Activated CD8-positive, alpha-beta memory T cell treated with anti-CD3 and anti-CD28 coated beads, Interleukin-2, amount 50 U/mL, for 24 hours (primary cell): ENCODE results near the gene DTX3.
"Not testable (repeated sequence)": the region's sequence is repeated elsewhere in the genome, so short reads cannot be mapped to it uniquely, and the experiment has no call there.

Experiments used
- DNase-seq: peaks from one replicate; pipeline ENCODE4 v3.0.0-alpha.2; 2020; ENCODE audit errors: extremely low read depth

DTX3 gene

DNA sequence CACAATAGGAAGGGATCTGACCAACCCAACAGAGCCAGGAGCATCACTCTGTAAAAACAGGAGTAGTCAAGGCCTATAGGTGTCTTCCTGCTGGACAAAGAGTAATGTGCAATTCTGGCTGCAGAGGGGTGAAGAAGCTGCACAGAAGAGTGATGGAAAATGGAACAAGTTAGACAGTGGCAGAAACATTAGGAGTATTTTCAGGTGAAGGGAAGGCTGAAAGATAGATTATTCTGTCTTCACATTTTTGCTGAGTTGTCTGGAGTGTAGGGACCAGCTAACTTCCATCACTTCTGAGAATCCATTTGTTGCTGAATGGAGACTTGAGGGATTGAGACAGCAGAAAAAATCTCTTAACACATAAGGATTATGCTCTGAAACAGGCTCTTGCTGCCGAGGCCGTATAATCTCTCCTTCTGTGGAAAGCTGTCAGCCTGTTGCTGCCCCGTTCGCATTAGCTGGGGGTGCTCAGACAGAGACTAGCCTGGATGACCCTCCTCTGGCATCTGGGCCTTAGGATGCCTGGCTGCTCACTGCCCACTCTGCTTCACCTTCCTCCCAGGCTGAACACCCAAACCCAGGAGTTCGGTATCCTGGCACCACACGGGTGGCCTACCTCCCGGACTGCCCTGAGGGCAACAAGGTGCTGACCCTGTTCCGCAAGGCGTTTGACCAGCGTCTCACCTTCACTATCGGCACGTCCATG, 3.5 kb downstream of the DTX3 start:
- no peak for DNase-seq

DNA sequence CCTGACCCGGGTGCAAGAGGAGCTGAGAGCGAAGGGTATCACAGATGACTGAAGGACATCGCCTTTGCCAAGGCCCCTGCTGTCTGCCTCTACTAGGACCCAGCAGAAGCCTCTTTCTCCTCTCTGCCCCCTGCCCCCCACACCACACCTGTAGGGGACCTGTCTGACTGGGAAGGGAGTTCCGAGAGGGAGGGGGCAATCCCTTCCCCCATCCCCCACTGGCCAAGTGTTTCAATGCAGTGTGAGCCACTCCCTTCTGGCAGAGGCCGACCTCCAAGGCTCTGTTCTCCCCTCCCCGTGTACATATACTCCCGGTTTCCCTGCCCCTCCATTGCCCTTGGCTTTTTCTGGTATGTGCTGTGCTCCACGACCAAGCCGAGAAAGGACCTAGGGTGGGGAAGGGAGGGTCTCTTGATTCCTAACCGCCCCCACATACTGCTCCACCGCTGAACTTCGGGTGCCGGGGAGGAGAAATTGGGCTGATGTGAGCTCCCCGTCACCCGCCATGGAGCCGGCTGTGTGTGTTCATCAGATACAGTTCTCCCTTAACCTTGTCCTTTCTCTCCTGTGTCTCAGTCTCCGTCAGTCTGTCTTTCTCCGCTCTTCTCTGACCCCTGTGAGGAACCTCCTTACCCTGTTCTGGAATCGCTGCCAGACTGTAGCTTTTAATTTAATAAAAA, 4.6 kb downstream of the DTX3 start:
- DNase-seq = no peak

DNA sequence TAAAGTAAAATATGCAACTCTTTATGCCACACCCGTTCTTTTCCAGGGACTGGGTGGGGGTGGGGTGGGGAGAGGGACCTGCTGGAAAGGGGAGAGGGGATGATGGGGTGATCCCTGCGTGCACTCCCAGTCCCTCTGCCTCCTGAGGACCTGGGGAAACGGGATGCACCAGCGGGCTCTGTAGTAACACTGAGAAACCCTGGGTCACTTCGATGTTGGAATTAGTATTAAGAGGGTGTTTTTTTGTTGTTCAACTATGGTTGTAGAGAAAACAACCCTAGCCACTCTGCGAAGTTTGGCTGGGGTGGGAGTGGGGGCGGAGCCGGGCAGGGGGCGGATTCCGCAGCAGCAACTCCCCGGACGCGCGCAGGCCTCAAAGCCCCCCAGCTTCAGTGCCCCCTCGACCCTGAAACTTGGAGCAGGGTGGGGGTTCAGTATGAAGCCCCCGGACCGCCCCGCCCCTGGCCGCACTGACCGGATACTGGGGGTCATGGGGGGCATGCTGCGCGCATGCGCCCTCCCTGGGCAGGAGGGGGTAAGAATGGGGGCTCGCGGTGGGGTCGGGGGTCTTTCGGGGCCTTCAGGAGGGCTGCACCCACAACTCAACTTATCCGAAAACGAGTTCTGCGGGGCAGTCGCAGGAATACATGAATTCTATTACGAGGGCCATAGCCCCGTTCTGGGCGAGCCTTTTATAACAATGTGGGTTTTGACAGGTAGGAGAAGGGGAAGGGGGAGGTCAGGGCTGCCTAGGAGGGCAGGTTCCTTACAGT, 5.3 kb downstream of the DTX3 start:
- no peak for DNase-seq

DNA sequence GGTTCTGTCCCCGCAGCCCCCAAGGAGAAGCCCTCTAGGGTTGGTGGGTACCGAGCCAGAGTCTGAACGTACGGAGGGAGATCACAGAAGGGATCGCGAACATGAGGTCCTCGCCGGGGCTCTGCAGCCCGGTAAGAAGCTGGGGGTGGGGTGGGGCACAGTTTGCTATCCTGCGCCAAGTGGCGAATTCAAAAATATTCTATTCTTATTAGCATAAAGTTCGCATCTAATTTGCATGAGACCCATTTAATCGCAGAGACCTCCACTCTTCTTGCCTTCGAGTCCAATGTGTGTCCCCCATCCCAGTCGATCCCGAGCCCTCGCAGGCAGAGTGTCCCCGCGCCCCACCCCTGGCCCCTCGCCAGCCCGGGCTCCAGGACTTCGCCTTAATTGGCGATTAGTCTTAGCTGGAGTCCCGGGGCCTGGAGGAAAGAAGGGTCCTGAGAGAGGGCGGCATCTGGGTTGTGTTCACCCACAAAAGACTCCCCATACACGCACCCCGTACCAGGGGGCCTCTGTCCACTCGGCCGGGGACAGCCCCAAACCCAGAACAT, 6.0 kb downstream of the DTX3 start:
- DNase-seq = no peak

DNA sequence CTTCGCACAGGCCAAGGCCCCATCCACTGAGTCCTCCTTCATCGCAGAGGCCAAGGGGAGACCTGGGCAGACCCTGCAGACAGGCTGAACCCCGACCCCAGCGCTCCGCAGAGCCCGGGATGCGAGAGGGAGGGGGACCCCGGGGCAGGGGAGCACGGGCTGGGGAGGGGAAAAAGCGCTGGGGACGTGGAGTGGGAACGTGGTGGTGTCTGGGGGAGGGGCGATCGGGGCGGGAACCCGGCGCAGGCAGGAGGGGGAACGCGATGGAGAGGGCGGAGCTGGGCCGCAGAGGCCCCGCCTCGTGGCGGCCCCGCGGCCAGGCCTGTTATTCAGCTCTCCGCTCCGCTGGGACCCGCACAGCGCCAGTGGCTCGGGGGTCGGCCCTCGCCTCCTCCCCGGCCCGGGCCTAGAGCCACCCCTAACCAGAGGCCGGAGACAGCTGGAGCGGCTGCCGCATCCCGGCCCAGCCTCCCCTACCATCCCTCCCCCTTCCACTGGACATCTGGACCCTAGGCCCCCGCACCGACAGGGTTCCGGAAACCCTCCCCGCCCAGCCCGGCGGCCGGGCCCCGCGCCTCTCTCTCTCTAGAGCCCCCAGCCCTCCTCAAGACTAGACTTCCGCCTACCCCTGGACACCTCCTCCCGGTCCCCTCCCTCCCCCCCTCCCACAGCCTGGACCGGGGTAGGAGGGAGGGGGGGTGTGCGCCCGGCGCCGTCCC, 6.6 kb downstream of the DTX3 start, which contains the start of gene ARHGEF25:
TSS of gene ARHGEF25 (plus strand) at position 328 of the 719 bp plus-strand sequence. CDS start 460 bp downstream, outside the sequence.
- no peak for DNase-seq

DNA sequence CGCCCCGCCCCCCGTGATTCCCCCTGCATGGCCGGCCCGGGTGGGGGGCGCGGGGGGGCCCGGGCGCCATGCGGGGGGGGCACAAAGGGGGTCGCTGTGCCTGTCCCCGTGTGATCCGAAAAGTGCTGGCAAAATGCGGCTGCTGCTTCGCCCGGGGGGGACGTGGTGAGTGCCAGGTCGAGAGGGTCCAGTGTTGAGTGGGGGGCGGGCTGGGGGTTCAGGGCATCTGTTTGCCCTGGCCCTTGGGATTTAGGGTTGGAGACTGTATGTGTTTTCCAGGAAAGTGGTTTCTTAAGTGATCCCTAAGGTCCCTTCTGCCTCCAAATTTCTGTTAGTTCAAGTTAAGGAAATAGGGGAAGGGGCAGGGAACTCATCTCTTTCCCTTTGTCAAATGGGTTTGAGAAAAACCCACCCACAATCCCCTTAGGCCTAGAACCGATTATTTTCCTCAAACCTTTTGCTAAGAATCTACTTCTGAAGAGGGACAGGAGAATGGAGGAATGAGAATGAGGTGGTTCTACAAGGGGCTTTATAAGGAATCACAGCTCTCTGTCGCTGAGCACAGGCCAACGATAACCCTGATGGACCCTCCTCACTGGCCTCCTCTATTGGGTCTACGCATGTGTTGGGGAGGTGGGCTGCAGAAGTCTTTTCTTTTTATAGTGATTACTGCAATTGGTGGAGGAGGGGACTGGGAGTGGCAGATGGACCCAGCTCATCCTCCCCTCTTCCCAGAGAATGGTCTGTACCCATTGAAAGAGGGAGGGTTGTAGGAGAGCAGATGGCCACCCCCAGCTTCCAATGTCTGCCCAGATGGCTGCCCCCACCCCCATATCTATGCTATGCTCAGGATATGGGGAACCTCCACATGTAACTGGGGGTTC, 7.4 kb downstream of the DTX3 start:
- no peak for DNase-seq

DNA sequence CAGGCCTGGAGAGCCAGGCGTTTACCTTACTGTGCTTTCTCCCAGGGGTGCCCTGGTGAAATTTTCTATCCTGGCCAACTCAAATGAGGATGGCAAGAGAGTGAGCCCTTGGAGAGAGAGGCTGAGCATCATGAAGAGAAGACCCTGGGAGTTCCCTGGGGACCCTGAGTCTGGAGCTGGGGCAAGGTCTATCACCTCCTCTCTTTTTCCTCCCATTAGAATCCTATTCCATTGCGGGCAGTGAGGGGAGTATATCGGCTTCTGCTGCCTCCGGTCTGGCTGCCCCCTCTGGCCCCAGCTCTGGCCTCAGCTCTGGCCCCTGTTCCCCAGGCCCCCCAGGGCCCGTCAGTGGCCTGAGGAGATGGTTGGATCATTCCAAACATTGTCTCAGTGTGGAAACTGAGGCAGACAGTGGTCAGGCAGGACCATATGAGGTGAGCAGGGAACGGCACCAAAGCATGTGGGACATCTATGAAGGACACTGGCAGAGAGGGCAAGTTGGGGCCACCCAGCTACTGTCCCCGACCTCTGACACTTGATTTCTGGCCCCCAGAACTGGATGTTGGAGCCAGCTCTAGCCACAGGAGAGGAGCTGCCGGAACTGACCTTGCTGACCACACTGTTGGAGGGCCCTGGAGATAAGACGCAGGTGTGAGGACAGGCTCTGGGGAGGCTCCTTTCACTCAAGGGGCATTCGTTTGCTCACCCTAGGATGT, 8.2 kb downstream of the DTX3 start:
- DNase-seq = no peak

DNA sequence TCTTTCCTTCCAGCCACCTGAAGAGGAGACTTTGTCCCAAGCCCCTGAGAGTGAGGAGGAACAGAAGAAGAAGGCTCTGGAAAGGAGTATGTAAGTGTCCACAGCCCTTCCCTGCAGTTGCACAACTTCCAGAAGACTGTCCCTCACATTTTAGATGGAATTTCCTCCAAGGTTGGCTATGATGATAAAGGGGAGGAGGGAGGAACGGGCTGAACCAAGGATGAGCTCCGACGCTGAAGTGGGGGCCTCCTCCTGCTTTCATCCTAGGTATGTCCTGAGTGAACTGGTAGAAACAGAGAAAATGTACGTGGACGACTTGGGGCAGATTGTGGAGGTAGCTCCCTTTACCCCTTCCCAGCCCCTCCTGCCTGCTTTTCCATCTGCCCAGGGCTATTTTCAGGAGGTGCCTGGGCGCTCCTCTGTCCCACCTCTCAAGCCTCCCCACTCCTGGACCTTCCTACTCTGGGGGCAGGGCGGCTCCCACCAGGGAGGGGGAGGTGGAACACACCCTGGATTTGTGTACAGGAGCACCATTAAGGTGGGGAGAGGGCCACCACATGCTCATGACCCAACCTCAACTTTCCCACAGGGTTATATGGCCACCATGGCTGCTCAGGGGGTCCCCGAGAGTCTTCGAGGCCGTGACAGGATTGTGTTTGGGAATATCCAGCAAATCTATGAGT, 8.9 kb downstream of the DTX3 start:
- DNase-seq = no peak

DNA sequence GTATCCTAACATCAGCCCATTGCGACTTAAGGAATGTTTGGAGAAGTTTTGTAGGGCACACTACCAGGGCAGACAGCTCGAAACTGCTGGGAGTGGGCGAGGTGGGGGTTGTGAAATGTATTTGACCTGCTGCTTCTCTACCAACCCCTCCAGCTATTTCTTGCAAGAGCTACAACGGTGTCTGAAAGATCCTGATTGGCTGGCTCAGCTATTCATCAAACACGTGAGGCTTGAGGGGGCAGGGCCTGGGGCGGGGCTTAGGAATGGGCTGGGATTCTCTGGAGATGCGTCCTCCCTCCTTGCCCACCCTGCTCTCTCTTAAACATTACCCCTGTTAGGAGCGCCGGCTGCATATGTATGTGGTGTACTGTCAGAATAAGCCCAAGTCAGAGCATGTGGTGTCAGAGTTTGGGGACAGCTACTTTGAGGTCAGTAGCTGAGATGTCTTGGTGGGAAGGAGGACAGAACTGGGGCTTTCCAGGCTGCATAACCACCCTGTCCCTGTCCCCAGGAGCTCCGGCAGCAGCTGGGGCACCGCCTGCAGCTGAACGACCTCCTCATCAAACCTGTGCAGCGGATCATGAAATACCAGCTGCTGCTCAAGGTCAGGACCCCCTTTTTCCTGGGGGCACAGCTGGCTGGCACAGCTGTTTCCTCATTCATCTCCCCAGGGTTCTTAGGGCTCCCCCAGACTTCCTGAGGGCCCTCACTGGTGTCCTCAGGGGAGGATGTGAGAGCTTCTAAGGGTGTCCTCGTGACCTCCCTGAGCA, 9.7 kb downstream of the DTX3 start:
- DNase-seq = no peak

DNA sequence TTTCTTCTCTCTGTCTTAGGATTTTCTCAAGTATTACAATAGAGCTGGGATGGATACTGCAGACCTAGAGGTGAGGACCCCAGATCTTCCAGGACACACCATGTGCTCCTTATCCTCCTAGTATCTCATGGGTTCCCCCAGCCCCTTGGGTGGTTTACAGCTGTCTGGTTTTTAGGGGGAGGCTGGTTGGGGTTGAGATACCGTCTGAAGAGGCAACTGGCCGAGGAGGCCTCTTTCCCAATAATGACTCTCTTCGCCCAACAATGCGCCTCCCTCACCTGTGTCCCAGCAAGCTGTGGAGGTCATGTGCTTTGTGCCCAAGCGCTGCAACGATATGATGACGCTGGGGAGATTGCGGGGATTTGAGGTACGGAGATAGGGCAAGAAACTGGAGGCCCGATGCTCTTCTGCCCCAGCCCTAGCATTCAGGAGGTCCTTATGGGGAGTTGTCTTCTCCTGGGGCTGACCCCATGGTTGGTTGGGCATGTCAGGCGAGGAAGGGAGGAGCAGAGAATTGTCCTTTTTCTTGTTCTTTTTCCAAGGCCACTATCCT, 10.4 kb downstream of the DTX3 start:
- no peak for DNase-seq

DNA sequence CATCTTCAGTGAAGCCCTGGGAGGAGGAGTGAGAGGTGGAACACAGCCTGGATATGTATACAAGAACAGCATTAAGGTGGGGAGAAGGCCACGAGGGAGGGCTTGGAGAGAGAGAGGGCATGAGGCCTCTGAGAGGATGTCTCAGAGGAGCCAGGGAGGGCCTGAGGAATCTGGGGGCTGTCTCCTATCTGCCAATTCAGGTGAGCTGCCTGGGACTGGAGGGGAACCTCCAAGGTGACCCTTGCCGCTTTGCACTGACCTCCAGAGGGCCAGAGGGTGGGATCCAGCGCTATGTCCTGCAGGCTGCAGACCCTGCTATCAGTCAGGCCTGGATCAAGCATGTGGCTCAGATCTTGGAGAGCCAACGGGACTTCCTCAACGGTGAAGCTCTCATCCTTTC, 11.0 kb downstream of the DTX3 start:
- DNase-seq = no peak

DNA sequence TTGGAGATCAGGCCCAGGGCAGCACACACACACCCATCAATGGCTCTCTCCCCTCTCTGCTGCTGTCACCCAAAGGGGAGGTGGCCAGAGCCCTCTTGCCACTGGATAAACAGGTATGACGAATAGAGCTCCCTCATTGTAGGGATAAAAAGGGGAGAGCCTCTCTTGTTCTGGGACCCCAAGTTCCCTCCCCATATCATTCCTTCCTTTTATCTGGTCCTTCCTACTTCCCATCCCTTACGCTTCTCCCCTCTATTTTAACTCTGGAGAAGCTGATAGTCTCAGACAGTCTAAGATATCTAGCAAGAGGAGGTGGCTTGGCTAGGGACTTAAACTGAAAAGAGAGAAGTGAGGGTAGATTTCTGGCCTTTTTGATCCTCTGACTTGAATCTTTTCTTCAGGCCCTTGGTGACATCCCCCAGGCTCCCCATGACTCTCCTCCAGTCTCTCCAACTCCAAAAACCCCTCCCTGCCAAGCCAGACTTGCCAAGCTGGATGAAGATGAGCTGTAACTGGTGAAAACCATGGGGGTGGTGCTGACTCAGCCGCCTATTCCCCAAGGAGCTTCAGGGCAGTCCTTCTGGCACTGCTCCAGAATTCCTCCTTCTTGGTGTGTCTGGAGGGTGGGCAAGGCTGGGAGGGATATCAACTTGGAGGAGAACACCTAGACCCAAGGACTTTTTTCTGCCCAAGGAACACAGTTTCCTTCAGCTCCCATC, 11.9 kb downstream of the DTX3 start:
- DNase-seq = no peak

DNA sequence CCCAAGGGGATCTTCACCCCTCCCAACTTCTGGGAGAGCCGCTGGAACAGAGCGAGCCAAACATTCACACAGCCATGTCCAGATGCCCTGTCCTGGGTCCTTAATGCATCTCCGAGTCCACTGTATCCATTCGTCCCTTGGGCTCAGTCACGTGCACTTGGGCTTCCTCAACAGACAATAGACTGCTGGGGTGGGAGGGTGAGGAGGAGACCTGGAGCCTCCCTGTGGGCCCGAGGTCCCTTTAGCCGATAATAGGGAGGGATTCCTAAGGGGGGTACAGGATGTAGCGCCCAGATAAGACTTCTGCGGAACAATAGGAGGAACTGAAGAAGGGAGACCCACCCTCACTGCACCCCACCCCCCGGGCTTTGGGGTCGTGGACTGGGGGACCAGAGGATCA, 13.3 kb downstream of the DTX3 start:
- no peak for DNase-seq

DNA sequence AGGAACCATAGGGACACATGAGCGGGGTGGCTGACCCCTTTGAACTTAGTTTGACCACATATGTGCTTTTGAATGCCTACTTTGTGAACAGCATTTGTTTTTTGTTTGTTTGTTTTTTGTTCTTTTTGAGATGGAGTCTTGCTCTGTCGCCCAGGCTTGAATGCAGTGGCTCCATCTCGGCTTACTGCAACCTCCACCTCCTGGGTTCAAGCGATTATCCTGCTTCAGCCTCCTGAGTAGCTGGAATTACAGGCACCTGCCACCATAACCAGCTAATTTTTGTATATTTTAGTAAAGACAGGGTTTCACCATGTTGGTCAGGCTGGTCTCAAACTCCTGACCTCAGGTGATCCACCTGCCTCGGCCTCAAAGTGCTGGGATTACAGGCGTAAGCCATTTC, 13.8 kb downstream of the DTX3 start:
- DNase-seq = not testable (repeated sequence)

DNA sequence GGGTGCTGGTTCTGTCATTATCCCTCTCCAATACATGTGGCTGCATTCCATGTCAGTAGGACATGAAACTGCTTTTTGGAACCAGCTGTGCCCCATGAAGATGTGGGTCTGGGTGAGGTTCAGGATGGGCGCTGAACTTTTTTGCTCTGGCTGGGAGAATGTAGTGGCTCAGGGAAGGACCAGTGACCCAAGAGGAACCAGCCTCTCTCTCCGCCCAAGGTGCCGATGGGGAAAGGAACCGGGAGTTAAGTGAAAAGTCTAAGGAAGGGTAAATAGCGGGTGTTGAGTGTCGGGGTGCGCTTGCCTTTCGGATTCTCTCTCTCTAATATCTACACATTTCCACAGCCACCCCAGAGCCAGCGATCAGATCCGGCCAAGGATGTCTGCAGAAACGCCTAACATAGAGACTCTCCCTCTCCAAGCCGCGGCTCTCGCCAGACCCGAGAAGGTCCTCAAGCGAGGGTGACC, 14.4 kb downstream of the DTX3 start:
- no peak for DNase-seq

DNA sequence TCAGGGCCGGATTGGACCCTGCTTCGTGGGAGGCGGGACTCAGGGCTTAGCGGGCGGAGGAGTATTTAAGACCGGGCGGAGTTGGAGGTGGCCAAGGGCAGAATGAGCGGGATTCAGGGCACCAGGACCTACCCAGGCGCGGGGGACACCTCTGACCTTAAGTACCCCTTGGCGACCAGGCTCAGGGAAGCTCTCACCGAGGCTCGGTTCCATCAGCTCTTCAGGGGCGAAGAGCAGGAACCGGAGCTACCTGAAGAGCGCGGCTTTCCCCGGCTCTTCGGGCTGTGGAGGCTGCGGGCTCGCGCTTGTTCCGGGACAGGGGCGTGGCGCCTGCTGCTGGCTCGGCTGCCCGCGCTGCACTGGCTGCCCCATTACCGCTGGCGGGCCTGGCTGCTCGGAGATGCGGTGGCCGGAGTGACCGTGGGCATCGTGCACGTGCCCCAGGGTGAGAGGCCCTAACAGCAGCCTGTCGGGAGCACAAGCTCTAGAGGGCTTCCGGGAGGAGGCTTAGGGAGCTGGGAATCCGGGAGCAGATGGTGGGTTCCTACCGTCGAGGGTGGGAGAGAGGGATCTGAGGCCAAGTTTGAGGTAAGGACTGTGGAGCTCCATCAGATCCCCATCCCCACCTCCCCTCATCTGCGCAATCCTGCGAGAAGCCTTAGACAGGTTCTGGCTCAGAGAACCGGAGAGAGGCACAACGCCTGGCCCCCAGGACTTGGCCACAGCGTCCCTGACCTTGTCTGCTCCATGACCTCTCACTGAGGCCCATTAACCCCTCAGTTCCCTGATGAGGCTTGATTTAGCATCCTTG, 15.0 kb downstream of the DTX3 start:
- no peak for DNase-seq
